Ovary (tissue), 3 donors: Measurements from ENCODE around the gene PHKA2.

Source experiments
- POLR2A ChIP-seq: fragments of 450-650 bp; IDR thresholded peaks from one replicate; pipeline ENCODE4 v1.6.1; 2017; ENCODE audit warnings: antibody characterized with exemption, mild to moderate bottlenecking, moderate library complexity
- TF ChIP-seq, protein P1 (sequence below), 3 donors: fragments of 450-650 bp in 2 of 3; fragments of 200-600 bp in 1 of 3; IDR thresholded peaks; one replicate each; pipeline versions ENCODE4 v1.5.1 to v1.8.0; 2016 to 2022; ENCODE audit warnings: antibody characterized with exemption in 3 of 3, mild to moderate bottlenecking in 1 of 3
- donor health status: DM: no; HTN: no; CAD: no.

DNA sequence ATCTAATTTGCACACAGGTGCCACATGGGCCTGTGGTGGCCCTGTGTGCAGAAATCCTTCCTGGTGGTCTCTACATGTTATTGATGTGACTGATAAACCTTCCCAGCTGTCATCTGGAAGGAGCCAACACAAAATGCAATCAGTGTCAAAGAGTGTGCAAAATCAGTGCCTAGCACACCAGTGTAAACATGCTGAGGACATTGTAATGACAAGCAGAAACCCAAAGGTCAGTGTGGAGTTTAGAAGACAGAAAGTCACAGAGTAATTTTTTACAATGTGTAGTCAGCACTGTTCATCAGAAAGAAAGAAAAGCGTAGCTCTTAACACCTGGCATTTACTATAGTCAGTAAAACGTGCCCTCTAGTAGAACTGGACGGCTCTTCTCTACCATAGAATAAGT lies 50.3 kb downstream of the PHKA2 start:
- TF ChIP-seq, protein P1, sequence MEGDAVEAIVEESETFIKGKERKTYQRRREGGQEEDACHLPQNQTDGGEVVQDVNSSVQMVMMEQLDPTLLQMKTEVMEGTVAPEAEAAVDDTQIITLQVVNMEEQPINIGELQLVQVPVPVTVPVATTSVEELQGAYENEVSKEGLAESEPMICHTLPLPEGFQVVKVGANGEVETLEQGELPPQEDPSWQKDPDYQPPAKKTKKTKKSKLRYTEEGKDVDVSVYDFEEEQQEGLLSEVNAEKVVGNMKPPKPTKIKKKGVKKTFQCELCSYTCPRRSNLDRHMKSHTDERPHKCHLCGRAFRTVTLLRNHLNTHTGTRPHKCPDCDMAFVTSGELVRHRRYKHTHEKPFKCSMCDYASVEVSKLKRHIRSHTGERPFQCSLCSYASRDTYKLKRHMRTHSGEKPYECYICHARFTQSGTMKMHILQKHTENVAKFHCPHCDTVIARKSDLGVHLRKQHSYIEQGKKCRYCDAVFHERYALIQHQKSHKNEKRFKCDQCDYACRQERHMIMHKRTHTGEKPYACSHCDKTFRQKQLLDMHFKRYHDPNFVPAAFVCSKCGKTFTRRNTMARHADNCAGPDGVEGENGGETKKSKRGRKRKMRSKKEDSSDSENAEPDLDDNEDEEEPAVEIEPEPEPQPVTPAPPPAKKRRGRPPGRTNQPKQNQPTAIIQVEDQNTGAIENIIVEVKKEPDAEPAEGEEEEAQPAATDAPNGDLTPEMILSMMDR (IDR thresholded peaks at IDR 0.05): no peak
- no peak for TF ChIP-seq POLR2A
